HepG2 (cell line): ENCODE results near the gene CYB5A. TPM values are rescaled to one million over a fixed set of nuclear protein-coding genes. Genes with fewer than 3 reads are reported as not detected.

Experiments
- ARID4A ChIP-seq: sonication (generic); formaldehyde crosslinking; IDR thresholded peaks from 2 replicates; pipeline ENCODE4 v1.5.0; 2020; ENCODE audit warnings: mild to moderate bottlenecking, missing genetic modification reagents, borderline replicate concordance
- FLYWCH1 ChIP-seq: sonication (generic); formaldehyde crosslinking; IDR thresholded peaks from 2 replicates; pipeline ENCODE4 v1.8.1; 2023; ENCODE audit warnings: mild to moderate bottlenecking, missing genetic modification reagents
- FOXP4 ChIP-seq: sonication (generic); formaldehyde crosslinking; IDR thresholded peaks from 2 replicates; pipeline ENCODE4 v1.4.0; 2020; ENCODE audit warnings: missing genetic modification reagents
- MYPOP ChIP-seq: sonication (generic); formaldehyde crosslinking; IDR thresholded peaks from 2 replicates; pipeline ENCODE4 v1.8.1; 2023; ENCODE audit warnings: mild to moderate bottlenecking, moderate library complexity, missing genetic modification reagents
- PRDM4 ChIP-seq: sonication (generic); formaldehyde crosslinking; IDR thresholded peaks from 2 replicates; pipeline ENCODE4 v1.9.0; 2021; ENCODE audit warnings: missing genetic modification reagents, borderline replicate concordance
- RFXANK ChIP-seq: IDR thresholded peaks from 2 replicates; pipeline ENCODE4 v1.6.1; 2016
- SALL1 ChIP-seq: sonication (generic); formaldehyde crosslinking; IDR thresholded peaks from 2 replicates; pipeline ENCODE4 v1.8.0; 2022; ENCODE audit warnings: mild to moderate bottlenecking, missing genetic modification reagents
- SNAI1 ChIP-seq: sonication (generic); formaldehyde crosslinking; IDR thresholded peaks from 2 replicates; pipeline ENCODE4 v1.5.0; 2020; ENCODE audit warnings: mild to moderate bottlenecking, missing genetic modification reagents, borderline replicate concordance
- SRSF1 ChIP-seq: fragments of 200-400 bp; formaldehyde crosslinking; optimal IDR thresholded peaks from 2 replicates; pipeline ENCODE3; 2017; ENCODE audit warnings: mild to moderate bottlenecking, low read depth, low read length, moderate library complexity
- TCF12 ChIP-seq, 2 experiments: fragments of 450-650 bp in 1 of 2; sonication (generic) in 1 of 2; formaldehyde crosslinking in 1 of 2; IDR thresholded peaks; 2 replicates each; pipeline versions ENCODE4 v1.6.1 to v1.8.0; 2017 to 2022; ENCODE audit warnings: antibody characterized with exemption in 1 of 2, mild to moderate bottlenecking in 1 of 2, missing genetic modification reagents in 1 of 2, moderate library complexity in 1 of 2
- ZBTB8A ChIP-seq: sonication (generic); formaldehyde crosslinking; IDR thresholded peaks from 2 replicates; pipeline ENCODE4 v1.4.0; 2020; ENCODE audit warnings: mild to moderate bottlenecking, low read depth, missing genetic modification reagents, borderline replicate concordance
- ZKSCAN1 ChIP-seq: fragments of 150-350 bp; IDR thresholded peaks from 2 replicates; pipeline ENCODE4 v1.6.1; 2014; ENCODE audit warnings: low read length
- ZNF263 ChIP-seq: sonication (generic); formaldehyde crosslinking; IDR thresholded peaks from 2 replicates; pipeline ENCODE4 v1.4.0; 2020; ENCODE audit warnings: missing genetic modification reagents
- ZNF276 ChIP-seq: sonication (generic); formaldehyde crosslinking; IDR thresholded peaks from 2 replicates; pipeline ENCODE4 v1.4.0; 2020; ENCODE audit warnings: mild to moderate bottlenecking, low read depth, missing genetic modification reagents
- ZNF3 ChIP-seq: IDR thresholded peaks from 2 replicates; pipeline ENCODE4 v1.7.0; 2017; ENCODE audit warnings: inconsistent platforms
- ZNF546 ChIP-seq: sonication (generic); formaldehyde crosslinking; conservative IDR thresholded peaks from 2 replicates; pipeline ENCODE4 v1.8.1; 2023; ENCODE audit warnings: mild to moderate bottlenecking, missing genetic modification reagents
- ZNF580 ChIP-seq: IDR thresholded peaks from 2 replicates; pipeline ENCODE4 v1.6.1; 2016; ENCODE audit warnings: low read depth, borderline replicate concordance
- polyA plus RNA-seq, 8 experiments: library from polyadenylated mRNA; depleted of rRNA in 3 of 8; stranded (reverse) in 7 of 8; unstranded in 1 of 8; fragments of >200 nt; fragmentation: Illumina TruSeq in 4 of 8; extraction: Trizol in 4 of 8; gene quantifications; 2 replicates each; pipeline versions ENCODE4 v1.2.1 to v1.2.3, GENCODE V29; 2011 to 2016; ENCODE audit warnings: low read depth in 4 of 8, missing spikeins in 1 of 8, mixed read lengths in 1 of 8; ENCODE audit not compliant: insufficient read depth in 1 of 8
- total RNA-seq, 5 experiments: library from RNA; depleted of rRNA; stranded (reverse); fragments of >200 nt; fragmentation: Illumina TruSeq; extraction: Trizol; gene quantifications; 2 replicates each; pipeline ENCODE4 v1.2.3, GENCODE V29; 2016; ENCODE audit warnings: low read depth in 1 of 5

The CYB5A gene
- total and polyA plus RNA-seq, 2 of the 13 experiments (the other 11 are each of a cell fraction or from before 2014, with no cell fraction given) = 215 to 356 TPM

- 0 out of 2 replicates have a peak, but pooled peaks have one; percentile 30 for TF ChIP-seq ZNF580 (CRISPR knock-in tag)
- TF ChIP-seq ZNF546 = no peak
- TF ChIP-seq SNAI1 (CRISPR knock-in tag) = no peak
- TF ChIP-seq FOXP4 (CRISPR knock-in tag) = peak; percentile 85
- peak; percentile 39; the same call in 1 of the 2 replicates for TF ChIP-seq ARID4A (CRISPR knock-in tag)
- no peak for TF ChIP-seq ZKSCAN1
- TF ChIP-seq PRDM4 (CRISPR knock-in tag) = no peak
- TF ChIP-seq MYPOP (CRISPR knock-in tag) = no peak
- no peak for TF ChIP-seq FLYWCH1 (CRISPR knock-in tag)
- peak; percentile 64 for TF ChIP-seq SALL1 (CRISPR knock-in tag)
- TF ChIP-seq ZNF276 (CRISPR knock-in tag) = no peak
- no peak for TF ChIP-seq SRSF1
- TF ChIP-seq ZNF3 (CRISPR knock-in tag) = no peak
- no peak for TF ChIP-seq ZBTB8A (CRISPR knock-in tag)
- TF ChIP-seq ZNF263 (CRISPR knock-in tag) = no peak
- no peak for TF ChIP-seq RFXANK (CRISPR knock-in tag)
- no peak for TF ChIP-seq TCF12 (IDR thresholded peaks at IDR 0.05)
- TF ChIP-seq TCF12 (CRISPR knock-in tag; IDR thresholded peaks at IDR 0.05) = no peak
These were observed 66.4 kb downstream of the CYB5A start (continued) for GRCh38 chr18:74225193-74225840.
